ENCODE data around the gene PAGR1. TPM values are rescaled to one million over a fixed set of nuclear protein-coding genes. Genes with fewer than 3 reads are reported as not detected.

The PAGR1 gene
- total and polyA plus RNA-seq, 10 of the 15 experiments (the other 5 are each of a cell fraction or from before 2014, with no cell fraction given): 1.1 to 57.7 (median 23.4) TPM

GRCh38 chr16:29805232-29806098 lies 10.5 kb upstream of the PAGR1 start (continued):
- TF ChIP-seq NBN (IDR thresholded peaks at IDR 0.05): 0 out of 2 replicates have a peak, but pooled peaks have one; percentile 65
- peak; percentile 46 to 79; a peak in 2 of 4 replicates for TF ChIP-seq EP300 (IDR thresholded peaks at IDR 0.05; ENCODE audit: borderline replicate concordance in 1 of 2, control insufficient read depth in 1 of 2, low read depth in 2 of 2, low read length in 2 of 2)
- TF ChIP-seq USF2 (IDR thresholded peaks at IDR 0.05; ENCODE audit: borderline replicate concordance, low read depth, low read length): peak; percentile 22
- TF ChIP-seq NR2F1 (conservative IDR thresholded peaks at IDR 0.05): 0 out of 2 replicates have a peak, but pooled peaks have one; percentile 36
- TF ChIP-seq SP1 (IDR thresholded peaks at IDR 0.05; ENCODE audit: low read depth, low read length): peak; percentile 68
- TF ChIP-seq CHD1 (IDR thresholded peaks at IDR 0.05; ENCODE audit: low read depth, low read length): peak; percentile 88; the same call in 1 of the 2 replicates
- TF ChIP-seq ETV6 (conservative IDR thresholded peaks at IDR 0.05 in 1 of 2, IDR thresholded peaks at IDR 0.05 in 1 of 2; ENCODE audit: borderline replicate concordance in 1 of 2, low read depth in 1 of 2): no peak
- no peak for TF ChIP-seq NR2C2 (IDR thresholded peaks at IDR 0.05; ENCODE audit: borderline replicate concordance, control insufficient read depth, insufficient read length, low read depth)
- TF ChIP-seq WRNIP1 (IDR thresholded peaks at IDR 0.05; ENCODE audit: borderline replicate concordance, low read depth, low read length): no peak
- TF ChIP-seq TCF12 (IDR thresholded peaks at IDR 0.05; ENCODE audit: low read depth, low read length): peak; percentile 41; the same call in 1 of the 2 replicates
- TF ChIP-seq MYB (IDR thresholded peaks at IDR 0.05; ENCODE audit: borderline replicate concordance, low read depth, low read length): peak; percentile 98
- TF ChIP-seq, protein P1, sequence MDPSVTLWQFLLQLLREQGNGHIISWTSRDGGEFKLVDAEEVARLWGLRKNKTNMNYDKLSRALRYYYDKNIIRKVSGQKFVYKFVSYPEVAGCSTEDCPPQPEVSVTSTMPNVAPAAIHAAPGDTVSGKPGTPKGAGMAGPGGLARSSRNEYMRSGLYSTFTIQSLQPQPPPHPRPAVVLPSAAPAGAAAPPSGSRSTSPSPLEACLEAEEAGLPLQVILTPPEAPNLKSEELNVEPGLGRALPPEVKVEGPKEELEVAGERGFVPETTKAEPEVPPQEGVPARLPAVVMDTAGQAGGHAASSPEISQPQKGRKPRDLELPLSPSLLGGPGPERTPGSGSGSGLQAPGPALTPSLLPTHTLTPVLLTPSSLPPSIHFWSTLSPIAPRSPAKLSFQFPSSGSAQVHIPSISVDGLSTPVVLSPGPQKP (IDR thresholded peaks at IDR 0.05; ENCODE audit: low read depth, low read length): peak; percentile 57
- TF ChIP-seq, protein P2, sequence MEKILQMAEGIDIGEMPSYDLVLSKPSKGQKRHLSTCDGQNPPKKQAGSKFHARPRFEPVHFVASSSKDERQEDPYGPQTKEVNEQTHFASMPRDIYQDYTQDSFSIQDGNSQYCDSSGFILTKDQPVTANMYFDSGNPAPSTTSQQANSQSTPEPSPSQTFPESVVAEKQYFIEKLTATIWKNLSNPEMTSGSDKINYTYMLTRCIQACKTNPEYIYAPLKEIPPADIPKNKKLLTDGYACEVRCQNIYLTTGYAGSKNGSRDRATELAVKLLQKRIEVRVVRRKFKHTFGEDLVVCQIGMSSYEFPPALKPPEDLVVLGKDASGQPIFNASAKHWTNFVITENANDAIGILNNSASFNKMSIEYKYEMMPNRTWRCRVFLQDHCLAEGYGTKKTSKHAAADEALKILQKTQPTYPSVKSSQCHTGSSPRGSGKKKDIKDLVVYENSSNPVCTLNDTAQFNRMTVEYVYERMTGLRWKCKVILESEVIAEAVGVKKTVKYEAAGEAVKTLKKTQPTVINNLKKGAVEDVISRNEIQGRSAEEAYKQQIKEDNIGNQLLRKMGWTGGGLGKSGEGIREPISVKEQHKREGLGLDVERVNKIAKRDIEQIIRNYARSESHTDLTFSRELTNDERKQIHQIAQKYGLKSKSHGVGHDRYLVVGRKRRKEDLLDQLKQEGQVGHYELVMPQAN (conservative IDR thresholded peaks at IDR 0.05): peak; percentile 56; the same call in 1 of the 2 replicates
- peak; percentile 56; the same call in 1 of the 2 replicates for TF ChIP-seq TBL1XR1 (IDR thresholded peaks at IDR 0.05; ENCODE audit: low read depth, low read length)
- 0 out of 2 replicates have a peak, but pooled peaks have one; percentile 33 for TF ChIP-seq TCF3 (IDR thresholded peaks at IDR 0.05; ENCODE audit: borderline replicate concordance, insufficient read depth, low read depth, low read length)
- no peak for TF ChIP-seq RAD21 (IDR thresholded peaks at IDR 0.05; ENCODE audit: insufficient read depth, low read depth, low read length)
- peak; percentile 77; the same call in 1 of the 2 replicates for TF ChIP-seq SIN3A (IDR thresholded peaks at IDR 0.05; ENCODE audit: low read depth, low read length)
- TF ChIP-seq, protein P3, sequence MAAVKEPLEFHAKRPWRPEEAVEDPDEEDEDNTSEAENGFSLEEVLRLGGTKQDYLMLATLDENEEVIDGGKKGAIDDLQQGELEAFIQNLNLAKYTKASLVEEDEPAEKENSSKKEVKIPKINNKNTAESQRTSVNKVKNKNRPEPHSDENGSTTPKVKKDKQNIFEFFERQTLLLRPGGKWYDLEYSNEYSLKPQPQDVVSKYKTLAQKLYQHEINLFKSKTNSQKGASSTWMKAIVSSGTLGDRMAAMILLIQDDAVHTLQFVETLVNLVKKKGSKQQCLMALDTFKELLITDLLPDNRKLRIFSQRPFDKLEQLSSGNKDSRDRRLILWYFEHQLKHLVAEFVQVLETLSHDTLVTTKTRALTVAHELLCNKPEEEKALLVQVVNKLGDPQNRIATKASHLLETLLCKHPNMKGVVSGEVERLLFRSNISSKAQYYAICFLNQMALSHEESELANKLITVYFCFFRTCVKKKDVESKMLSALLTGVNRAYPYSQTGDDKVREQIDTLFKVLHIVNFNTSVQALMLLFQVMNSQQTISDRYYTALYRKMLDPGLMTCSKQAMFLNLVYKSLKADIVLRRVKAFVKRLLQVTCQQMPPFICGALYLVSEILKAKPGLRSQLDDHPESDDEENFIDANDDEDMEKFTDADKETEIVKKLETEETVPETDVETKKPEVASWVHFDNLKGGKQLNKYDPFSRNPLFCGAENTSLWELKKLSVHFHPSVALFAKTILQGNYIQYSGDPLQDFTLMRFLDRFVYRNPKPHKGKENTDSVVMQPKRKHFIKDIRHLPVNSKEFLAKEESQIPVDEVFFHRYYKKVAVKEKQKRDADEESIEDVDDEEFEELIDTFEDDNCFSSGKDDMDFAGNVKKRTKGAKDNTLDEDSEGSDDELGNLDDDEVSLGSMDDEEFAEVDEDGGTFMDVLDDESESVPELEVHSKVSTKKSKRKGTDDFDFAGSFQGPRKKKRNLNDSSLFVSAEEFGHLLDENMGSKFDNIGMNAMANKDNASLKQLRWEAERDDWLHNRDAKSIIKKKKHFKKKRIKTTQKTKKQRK (IDR thresholded peaks at IDR 0.05; ENCODE audit: low read depth, low read length): no peak
- TF ChIP-seq ZNF24 (IDR thresholded peaks at IDR 0.05): no peak
